GM19328 (cell line): ENCODE measurements around the gene GLT8D2.
A peak's percentile ranks its signal among the peaks of the same experiment; 100 is the strongest.

Experiments used
- ATAC-seq: cut with Tn5 transposase; IDR thresholded peaks from one replicate; pipeline ENCODE4 v1.9.1; 2021; ENCODE audit warnings: mild to moderate bottlenecking, moderate library complexity; ENCODE audit not compliant: unreplicated experiment

GLT8D2 gene, protein sequence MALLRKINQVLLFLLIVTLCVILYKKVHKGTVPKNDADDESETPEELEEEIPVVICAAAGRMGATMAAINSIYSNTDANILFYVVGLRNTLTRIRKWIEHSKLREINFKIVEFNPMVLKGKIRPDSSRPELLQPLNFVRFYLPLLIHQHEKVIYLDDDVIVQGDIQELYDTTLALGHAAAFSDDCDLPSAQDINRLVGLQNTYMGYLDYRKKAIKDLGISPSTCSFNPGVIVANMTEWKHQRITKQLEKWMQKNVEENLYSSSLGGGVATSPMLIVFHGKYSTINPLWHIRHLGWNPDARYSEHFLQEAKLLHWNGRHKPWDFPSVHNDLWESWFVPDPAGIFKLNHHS

DNA sequence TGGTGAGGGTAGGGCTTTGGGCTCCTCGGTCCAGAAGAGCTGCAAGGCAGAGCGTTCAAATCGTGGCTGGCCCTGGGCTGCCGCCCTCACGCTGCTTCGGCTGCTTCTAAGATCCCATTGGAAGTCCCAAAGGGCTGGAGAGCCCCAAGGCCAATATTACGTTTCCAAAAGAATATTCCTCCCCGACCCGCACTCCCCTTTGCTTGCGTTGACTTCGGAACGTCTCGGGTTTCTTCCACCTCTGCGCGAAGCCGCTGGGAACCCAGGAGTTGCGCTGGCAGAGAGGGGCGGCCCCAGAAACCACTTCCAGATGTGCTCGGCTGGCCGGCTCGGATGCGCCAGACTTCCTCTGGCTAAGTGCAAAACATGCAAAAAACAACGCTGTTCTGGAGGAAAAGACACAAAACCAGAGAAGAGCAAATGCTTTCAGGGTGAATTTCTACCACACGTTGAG, at the start of gene GLT8D2:
Gene GLT8D2 (minus strand): TSS at position 285 of the 454 bp plus-strand sequence. CDS start 30,539 bp downstream, outside the sequence.
- no peak for ATAC-seq

DNA sequence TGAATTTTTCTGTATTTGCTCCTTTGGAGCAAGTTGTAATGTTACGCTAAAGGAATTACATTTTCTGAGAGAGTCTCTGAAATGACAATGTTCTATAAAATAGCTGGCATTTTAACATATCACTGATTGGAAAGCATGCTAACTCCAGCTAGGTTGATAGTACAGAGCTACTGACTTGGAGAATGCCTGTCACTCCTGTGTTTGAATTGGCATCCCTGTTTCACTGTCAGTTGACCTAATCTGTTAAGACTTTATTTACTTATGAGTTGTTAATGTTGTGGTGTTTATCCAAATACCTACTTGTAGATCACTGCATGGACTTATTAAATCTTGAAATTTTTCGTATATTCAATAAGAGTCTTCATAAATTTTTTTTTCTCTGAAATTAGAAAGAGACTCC, 48.0 kb upstream of the GLT8D2 start:
- ATAC-seq = no peak

DNA sequence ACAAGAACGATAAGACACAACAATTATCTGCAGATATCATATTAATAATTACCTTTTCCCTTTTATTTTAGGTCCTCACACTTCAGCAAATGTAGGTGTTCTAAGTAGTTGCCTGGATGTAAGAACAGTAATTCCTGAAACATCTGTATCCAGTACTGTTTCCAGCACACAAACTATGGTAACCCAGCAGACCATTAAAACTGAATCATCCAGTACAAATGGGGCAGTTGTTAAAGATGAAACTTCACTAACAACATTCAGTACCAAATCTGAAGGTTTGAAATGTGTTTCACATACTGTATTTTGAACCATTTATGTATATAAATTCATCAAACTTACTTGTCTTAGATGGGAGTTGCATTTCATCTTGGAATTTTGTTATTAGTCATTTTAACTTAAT, 45.3 kb upstream of the GLT8D2 start:
- no peak for ATAC-seq

DNA sequence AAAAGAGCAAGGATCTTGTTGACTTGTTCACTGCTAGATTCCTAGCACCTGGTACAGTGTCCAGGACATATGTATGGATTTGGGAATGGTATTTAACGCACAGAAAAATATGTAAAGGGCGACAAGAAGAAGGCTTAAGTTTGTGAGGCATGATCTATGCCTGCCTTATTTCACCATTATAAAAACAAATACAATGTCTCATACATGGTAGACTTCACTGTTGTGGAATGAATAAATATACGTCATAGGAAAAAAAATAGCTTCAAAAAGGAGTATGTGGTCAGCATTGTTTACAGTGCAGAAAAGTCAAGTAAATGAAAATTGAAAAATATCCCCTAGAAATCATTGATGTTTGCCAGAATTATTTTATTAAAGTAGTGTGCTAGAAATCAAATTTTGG, 44.3 kb upstream of the GLT8D2 start:
- no peak for ATAC-seq

DNA sequence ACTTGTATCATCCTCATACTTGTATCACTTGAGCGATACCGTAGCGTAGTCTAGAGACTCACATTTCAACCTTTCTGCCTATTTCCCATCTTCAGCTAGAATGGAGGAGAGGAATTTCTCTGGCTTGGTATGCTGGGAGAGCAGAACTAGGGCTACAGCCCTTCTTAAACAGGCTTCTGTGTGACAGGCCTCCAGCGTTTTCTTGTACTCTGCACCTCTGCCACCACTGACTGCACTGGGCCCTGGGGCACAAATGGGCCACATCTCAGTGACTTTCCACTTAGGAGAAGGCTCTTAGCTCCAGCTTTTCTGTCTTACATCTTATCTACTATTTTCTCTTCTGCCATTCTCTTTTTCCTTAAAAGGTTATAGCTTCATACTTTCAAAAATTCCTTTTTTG, 41.1 kb upstream of the GLT8D2 start:
- ATAC-seq = no peak

DNA sequence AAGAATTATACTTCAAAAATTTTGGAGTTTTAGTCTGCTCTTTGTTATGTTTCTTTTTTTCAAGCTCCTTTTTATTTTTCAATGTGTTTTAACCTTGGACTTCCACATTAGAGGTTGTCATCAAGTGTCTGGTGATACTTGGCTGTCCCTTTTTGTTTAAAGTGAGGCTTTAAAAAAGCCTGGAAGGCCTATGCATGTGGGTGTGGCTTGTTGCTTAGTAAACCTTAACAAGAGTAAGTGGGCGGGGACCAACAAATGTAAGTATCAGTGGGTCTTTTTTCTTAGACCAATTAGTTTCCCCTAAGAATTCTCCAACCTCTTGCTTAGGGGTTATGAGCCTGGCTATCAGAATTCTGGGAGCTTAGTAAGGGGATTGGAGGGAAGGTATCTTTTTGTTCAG, 40.7 kb upstream of the GLT8D2 start:
- ATAC-seq = no peak

DNA sequence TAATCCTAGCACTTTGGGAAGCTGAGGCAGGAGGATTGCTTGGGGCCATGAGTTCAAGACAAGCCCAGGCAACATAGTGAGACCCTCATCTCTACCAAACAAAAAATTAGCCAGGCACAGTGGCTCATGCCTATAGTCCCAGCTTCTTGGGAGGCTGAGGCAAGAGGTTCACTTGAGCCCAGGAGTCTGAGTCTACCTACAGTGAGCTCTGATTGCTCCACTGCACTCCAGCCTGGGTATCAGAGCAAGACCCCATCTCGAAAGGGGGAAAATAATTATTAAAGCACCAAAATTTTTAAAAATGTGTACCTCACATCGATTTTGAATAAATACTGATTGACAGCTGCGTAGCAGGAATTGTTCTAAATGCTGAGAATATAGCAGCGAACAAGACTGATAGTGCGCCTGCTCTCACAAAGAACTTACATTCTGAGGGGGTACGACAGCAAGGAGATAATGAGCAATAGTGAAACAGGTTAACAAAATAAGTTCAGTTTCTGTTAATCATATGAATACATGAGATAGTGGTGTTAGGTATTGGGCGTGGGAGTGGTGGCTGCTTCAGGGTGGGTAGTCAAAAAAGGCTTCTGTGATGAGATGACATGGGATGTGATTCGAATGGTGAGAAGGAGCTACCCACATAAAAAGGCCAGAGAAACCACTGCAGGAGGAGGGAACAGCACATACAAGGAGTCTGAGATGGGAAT, 33.9 kb upstream of the GLT8D2 start:
- no peak for ATAC-seq

DNA sequence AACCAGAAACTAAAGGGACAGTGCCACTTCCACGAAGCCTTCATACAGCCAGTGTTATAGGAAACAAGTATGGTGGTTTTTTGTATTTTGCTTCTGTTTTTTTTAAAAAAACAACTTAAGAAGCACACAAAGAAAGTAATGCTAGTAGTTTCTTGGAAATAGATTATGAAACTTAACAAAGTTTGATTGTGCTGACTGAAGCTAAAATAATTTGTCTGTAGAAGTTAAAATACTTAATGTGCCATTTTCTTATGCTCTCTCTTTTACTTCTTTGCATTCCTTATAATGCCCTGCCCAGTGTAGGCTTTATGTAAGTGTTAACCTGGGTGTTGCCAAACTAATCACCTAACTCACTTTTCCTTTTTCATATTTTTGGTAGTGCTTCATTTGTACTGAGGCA, 30.8 kb upstream of the GLT8D2 start:
- ATAC-seq = no peak

DNA sequence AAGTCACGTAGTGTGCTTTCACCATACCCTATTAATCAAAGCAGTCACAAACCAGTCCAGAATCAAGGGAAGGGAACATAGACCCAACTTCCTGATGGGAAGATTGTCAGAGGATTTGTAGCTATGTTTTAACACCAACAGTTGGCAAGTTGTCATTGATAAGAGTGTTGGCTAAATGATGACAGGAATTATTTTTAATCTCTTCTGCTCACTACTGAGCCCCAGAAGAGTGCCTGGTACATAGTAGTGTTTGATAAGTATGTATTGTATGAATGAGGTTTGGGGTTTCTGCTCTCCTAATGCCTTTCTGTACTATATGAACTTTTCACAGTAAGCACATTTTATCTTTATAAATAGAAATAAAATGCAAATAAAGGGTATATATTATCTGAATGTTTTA, 29.0 kb upstream of the GLT8D2 start:
- no peak for ATAC-seq

DNA sequence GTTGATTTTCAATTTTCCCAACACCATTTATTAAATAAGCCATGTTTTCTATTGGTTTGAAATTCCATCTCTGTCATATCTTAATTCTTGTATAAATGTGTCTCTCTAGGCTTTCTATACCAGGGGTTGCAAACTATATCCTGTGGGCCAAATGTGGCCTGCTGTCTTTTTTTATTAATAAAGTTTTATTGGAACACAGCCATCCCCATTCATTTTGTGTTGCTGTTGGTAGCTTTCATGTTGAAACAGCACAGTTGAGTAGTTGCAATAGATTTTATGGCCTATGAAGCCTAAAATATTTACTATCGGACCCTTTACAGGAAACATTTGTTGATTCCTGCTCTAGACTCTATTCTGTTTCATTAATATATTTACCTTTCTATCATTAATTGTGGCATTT, 23.7 kb upstream of the GLT8D2 start:
- no peak for ATAC-seq

DNA sequence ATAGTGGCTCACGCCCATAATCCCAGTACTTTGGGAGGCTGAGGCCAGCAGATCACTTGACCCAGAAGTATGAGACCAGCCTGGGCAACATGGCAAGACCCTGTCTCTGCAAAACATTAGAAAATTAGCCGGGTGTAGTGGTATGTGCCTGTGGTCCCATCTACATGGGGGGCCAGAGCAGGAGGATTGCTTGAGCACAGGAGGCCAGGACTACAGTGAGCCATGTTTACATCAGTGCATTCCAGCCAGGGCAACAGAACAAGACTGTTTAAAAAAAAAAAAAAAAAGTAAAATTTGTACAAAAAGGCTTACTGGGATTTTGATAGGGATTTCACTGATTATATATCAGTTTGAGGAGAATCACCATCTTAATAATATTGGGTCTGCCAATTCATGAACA, 22.1 kb upstream of the GLT8D2 start:
- ATAC-seq = no peak

DNA sequence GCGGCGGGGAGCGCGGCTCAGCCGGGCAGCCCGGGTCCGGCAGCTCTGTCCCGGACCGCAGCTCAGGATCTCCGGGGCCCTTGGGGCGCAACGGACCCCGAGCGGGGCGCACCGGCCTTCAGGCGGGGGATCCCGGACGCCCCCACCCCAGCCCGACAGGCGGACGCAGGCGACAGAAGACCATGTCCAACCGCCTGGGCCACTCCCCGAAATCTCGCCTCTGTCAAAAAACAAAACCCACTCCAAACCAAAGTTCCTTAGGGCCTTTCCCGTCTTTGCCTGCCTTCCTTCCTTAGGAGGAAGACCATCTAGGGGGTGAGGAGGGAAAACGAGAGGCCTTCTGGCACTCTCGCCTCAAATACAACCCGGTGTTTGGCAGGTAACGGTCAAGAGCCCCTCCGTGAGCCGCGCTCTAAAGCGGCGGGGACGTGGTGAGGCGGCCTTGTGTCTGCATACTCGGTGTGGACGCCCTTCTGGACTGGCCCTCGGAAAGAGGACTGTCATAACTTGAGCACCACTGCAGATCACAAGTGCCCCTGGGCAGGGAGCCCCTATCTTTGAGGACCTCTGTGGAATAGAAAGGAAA, 14.9 kb upstream of the GLT8D2 start:
- ATAC-seq = peak; percentile 20

DNA sequence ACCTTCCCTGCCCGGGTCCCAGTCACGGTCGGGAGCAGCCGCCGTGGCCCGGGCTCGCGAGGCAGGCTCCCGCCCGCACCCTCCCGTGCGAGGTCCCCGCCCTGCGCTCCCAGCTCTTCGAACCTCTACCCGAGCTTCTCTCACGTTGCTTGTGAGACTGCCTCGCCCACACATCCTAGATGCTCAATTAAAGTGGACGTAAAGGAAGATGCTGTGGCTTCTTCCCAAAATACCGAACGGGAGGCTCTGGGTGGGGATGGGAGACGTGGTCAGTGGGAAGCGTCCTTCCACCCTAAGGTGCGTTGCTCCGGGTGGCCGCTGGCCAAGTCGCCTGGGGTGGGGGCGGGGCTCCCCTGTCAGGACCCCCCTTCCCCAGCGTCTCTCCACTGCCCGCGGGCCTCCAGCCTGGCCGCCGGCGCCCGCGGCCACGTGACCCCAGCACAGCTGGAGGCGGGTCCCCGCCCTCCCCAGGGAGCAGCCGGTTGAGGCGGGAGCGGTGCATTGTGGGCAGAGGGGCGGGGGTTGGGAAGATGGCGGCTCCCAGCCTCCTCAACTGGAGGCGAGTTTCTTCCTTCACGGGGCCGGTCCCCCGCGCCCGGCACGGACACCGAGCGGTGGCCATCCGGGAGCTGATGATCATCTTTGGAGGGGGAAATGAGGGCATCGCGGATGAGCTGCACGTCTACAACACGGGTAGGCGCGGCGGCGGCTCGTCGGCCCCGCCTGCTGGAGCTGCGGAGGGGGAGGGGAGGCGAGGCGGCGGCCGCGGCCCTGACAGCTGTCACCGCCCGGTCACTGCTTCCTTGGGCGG, 14.2 kb upstream of the GLT8D2 start, which contains the start of gene HCFC2:
Gene HCFC2 (plus strand): TSS at position 501 of the 811 bp plus-strand sequence. CDS start 30 bp downstream, at position 531.
- peak; percentile 88 for ATAC-seq

DNA sequence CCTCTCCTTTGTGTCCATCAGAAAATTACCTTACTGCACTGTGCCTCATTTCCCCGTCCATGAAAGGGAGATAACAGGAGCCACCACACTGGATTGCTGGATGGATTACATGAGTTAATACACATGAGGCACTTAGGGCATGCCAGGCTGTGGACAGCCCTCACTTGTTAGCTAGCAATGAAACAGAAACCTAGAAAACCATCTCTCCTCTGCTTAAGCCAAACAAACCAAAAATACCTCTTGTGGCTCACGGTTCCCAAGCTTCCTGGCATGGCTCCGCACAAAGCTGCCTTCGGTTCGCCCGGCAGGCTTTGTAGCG, 13.7 kb upstream of the GLT8D2 start:
- ATAC-seq = peak; percentile 16

DNA sequence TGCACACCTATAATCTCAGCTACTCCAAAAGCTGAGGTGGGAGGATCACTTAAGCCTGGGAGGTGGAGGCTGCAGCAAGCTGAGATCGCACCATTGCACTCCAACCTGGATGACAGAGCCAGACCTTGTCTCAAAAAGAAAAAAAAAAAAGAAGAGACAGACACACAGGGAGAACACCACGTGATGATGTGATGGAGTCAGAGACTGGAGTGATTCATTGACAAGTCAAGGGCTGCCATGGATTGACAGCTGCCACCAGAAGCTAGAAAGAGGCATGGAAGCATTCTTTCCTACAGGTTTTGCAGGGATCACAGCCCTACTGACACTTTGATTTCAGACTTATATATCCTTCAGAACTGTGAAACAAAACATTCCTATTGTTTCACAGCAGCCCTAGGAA, 10.8 kb upstream of the GLT8D2 start:
- no peak for ATAC-seq

DNA sequence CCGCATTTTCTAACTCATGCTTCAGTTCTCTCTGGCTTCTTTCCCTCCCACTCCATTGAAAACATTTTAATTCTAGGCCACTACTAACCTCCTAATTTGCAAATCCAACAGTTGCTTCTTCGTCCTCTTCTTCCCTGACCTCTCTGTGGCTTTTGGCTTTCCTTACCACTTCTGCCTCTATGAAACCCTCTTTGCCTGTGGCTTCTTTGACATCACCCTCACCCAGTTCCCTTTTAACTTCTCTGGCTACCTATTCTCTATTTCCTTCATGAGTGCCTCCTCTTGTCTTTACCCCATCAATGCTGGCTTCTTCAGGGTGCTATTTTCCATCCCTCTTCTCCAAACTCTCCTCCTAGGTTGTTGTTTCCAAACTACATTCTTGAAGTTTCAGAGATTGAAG, 10.0 kb upstream of the GLT8D2 start:
- ATAC-seq = no peak

DNA sequence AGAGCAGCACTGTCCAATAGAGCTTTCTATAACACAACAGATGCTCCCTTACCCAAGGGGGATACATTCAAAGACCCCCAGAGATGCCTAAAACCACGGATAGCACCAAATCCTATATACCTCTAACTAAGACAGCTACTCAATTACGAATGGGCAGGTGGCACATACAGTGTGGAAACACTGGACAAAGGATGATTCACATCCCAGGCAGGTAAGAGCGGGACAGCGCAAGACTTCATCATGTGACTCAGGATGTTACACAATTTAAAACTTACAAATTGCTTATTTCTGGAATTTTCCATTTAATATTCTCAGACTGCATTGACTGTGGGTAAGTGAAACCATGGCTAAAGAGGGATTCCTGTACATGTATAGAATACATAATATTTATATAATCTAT, 8.8 kb upstream of the GLT8D2 start:
- ATAC-seq = no peak

DNA sequence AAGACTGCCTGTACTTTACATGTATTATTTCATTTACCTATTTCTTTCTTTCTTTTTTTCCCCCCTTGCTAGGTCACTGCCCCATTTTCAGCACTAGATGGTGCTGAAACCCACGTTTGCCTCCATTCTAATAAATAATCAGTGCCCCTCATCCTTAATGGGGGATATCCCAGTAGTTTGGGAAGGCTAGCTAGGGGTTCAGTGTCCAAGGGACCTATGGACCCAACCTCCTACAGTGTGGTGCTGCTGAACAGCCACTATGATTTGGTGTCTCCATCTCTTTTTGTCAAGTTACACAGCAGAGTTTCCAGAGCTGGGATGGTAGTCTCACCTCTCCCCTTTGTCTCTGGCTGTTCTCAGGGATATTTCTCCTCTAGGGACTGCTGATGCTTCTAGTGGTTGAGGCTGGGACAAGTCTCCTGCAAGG, 7.8 kb upstream of the GLT8D2 start:
- no peak for ATAC-seq

DNA sequence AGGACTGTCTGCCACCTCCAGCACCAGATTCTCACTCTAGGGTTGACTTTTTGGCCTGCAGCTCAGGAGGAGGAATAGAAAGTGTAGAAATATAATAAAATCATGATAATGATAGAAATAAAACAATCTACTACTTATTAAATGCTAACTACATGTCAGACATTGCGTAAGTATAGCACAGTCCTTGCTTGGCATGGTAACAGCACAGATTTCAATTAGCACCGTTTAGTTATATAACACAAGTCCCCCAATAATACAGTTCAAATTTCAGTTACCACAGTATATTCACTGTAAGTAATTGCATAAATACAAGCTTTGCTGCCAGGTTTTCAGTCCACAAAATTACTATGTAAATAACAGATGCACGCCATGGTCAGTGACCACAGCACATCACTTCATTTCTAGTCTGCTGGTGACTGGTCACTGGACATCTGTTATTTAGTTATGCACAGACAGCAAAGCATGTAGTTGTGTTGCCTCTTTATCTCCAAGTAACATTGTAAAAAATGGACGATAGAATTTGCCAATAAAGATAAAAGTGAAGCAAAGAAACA, 6.5 kb upstream of the GLT8D2 start:
- no peak for ATAC-seq

DNA sequence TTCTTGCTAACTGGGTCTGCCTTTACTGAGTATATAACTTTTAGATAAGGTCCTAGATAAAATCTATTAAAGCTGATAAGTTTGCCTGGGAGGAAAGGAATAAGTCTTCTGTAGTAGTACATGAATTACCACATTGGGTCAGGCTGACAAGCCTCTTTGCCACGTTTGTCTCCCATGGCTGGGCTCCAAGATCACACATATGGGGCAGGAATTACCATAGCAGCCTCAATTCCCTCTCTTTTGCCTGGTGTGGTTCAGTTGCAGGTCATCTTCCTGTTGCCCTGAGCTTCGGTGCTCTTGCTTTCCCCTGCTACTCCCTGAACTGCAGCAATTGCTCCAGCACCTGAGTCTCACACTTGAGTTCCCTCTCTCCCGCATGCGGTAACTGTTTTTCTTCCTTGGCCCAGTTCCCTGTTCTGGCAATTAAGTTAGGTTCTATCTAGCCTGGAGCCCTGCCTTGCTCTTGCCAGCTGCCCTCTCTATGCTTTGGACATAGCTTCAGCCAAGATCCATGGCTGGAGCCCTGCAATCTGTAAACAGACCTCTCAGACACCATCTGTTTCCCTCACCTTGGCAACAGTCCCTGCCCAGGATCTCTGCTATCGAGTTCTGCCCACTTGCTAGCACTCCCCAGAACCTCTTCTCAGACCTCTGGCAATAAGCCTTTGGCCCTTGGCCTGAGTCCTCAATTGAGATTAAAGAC, 5.8 kb upstream of the GLT8D2 start:
- ATAC-seq = no peak
